ENCODE measurements around the gene JOSD2. TPM values are rescaled to one million over a fixed set of nuclear protein-coding genes. Genes with fewer than 3 reads are reported as not detected.
A peak's percentile ranks its signal among the peaks of the same experiment; 100 is the strongest.

JOSD2 gene
- total RNA-seq, 2 donors from 2014 or later: 32.7 to 35.6 TPM

GRCh38 chr19:50465000-50465399 is 46.0 kb downstream of the JOSD2 start:
- ATAC-seq: peak; percentile 46
- intact Hi-C loops (cut with DNase I, micrococcal nuclease): loop anchor here in 1 of 2 donors (10.0 kb wide), 1 partner anchor 100 kb away; the partner anchor contains the start of gene NAPSA
- DNase-seq: no peak

GRCh38 chr19:50464348-50464747 is 46.6 kb downstream of the JOSD2 start:
- ATAC-seq: no peak
- no peak for DNase-seq
- intact Hi-C loops (cut with DNase I, micrococcal nuclease): loop anchor here in 1 of 2 donors (10.0 kb wide), 1 partner anchor 100 kb away; the partner anchor contains the start of gene NAPSA

- DNase-seq (no peak), ATAC-seq (no peak)
- intact Hi-C loops (cut with DNase I, micrococcal nuclease): loop anchor here in 1 of 2 donors (10.0 kb wide), 1 partner anchor 98 kb away; the partner anchor contains the start of gene NAPSA
These were observed 48.0 kb downstream of the JOSD2 start for GRCh38 chr19:50462970-50463369.

GRCh38 chr19:50461066-50461875 is 49.7 kb downstream of the JOSD2 start:
- DNase-seq (peak in 1 of 2 donors; percentile 71), ATAC-seq (peak; percentile 81)
- intact Hi-C loops (cut with DNase I, micrococcal nuclease): loop anchor here in 1 of 2 donors (10.0 kb wide), 1 partner anchor 96 kb away; the partner anchor contains the start of gene NAPSA

- intact Hi-C loops (cut with DNase I, micrococcal nuclease): loop anchor here in 1 of 2 donors (10.0 kb wide), 1 partner anchor 95 kb away; the partner anchor contains the start of gene NAPSA
- DNase-seq: no peak
- no peak for ATAC-seq
These were observed 50.7 kb downstream of the JOSD2 start for GRCh38 chr19:50460161-50460765.

- ATAC-seq (no peak), DNase-seq (no peak)
- intact Hi-C loops (cut with DNase I, micrococcal nuclease): loop anchor here in 1 of 2 donors (10.0 kb wide), 1 partner anchor 95 kb away; the partner anchor contains the start of gene NAPSA
These were observed 51.4 kb downstream of the JOSD2 start for GRCh38 chr19:50459638-50460037.

- DNase-seq (no peak), ATAC-seq (no peak)
- intact Hi-C loops (cut with DNase I, micrococcal nuclease): no loop called here
These were observed 51.9 kb downstream of the JOSD2 start for GRCh38 chr19:50459067-50459456.

- intact Hi-C loops (cut with DNase I, micrococcal nuclease): no loop called here
These were observed 52.5 kb downstream of the JOSD2 start for GRCh38 chr19:50458396-50459066.

GRCh38 chr19:50457300-50457699 is 53.7 kb downstream of the JOSD2 start:
- no peak for ATAC-seq
- DNase-seq: no peak
- intact Hi-C loops (cut with DNase I, micrococcal nuclease): no loop called here

More at GRCh38 chr19:50458396-50459066, 52.5 kb downstream of the JOSD2 start:
- DNase-seq (no peak), ATAC-seq (no peak)

Other genes with a start within 250 kb of the JOSD2 start
- gene KCNC3, start 181.8 kb downstream of the JOSD2 start, total RNA-seq: 1 to 10 TPM in 1 of 2 donors, under 1 TPM in 1; 0.76 to 1.3 TPM
- gene NAPSA, start 145.6 kb downstream of the JOSD2 start, total RNA-seq: 1 to 10 TPM in 1 of 2 donors, under 1 TPM in 1; 0.55 to 1.1 TPM
- gene NR1H2, start 134.7 kb downstream of the JOSD2 start, total RNA-seq: 10 to 100 TPM; 61.9 to 75.2 TPM
- 10 to 100 TPM; 26.0 to 28.2 TPM for gene POLD1, start 126.8 kb downstream of the JOSD2 start, total RNA-seq
- 10 to 100 TPM; 48.2 to 93.6 TPM for gene SPIB, start 92.3 kb downstream of the JOSD2 start, total RNA-seq
- under 1 TPM in 1 of 2 donors, not detected in 1; 0.06 TPM for gene MYBPC2, start 78.3 kb downstream of the JOSD2 start, total RNA-seq
- 100 to 1,000 TPM; 125 to 132 TPM for gene EMC10, start 34.7 kb downstream of the JOSD2 start, total RNA-seq
- 1 to 10 TPM; 1.5 to 3.1 TPM for gene GARIN5A, start 34.3 kb downstream of the JOSD2 start, total RNA-seq
- not detected for gene ASPDH, start 2.7 kb upstream of the JOSD2 start, total RNA-seq
- gene LRRC4B, start 57.2 kb upstream of the JOSD2 start, total RNA-seq: 1 to 10 TPM in 1 of 2 donors, under 1 TPM in 1; 0.89 to 1.2 TPM
- not detected for gene SYT3, start 128.7 kb upstream of the JOSD2 start, total RNA-seq
- gene C19orf81, start 138.3 kb upstream of the JOSD2 start, total RNA-seq: not detected
- gene SHANK1, start 208.6 kb upstream of the JOSD2 start, total RNA-seq: under 1 TPM; 0.21 to 0.36 TPM
- 1 to 10 TPM; 2.1 to 5.7 TPM for gene CLEC11A, start 212.2 kb upstream of the JOSD2 start, total RNA-seq